Measurements from ENCODE around the gene C19orf73.

- TF ChIP-seq CTCF (conservative IDR thresholded peaks at IDR 0.05 in 1 of 2, IDR thresholded peaks at IDR 0.05 in 1 of 2; ENCODE audit: low read depth in 1 of 2, low read length in 2 of 2) (no peak), EZH2 (IDR thresholded peaks at IDR 0.05; ENCODE audit: low read length, missing control alignments) (no peak)
Observed at GRCh38 chr19:49114630-49115363, 4.1 kb downstream of the C19orf73 start.
